Hepatocyte (in vitro differentiated cells): ENCODE data around the gene OR51B5. TPM values are rescaled to one million over a fixed set of nuclear protein-coding genes. Genes with fewer than 3 reads are reported as not detected.
"Not testable (repeated sequence)": the region's sequence is repeated elsewhere in the genome, so short reads cannot be mapped to it uniquely, and the experiment has no call there.

Experiments used
- DNase-seq: peaks from one replicate; pipeline ENCODE4 v3.0.0-alpha.2; 2016; ENCODE audit warnings: low spot score
- H2AFZ ChIP-seq: fragments of 200-600 bp; sonication (generic); 2 replicates; pipeline ENCODE4 v1.6.0; 2016; ENCODE audit warnings: antibody characterized with exemption, mild to moderate bottlenecking
- H3K27ac ChIP-seq: fragments of 200-600 bp; sonication (generic); 2 replicates; pipeline ENCODE4 v1.5.1; 2016; ENCODE audit warnings: mild to moderate bottlenecking
- H3K27me3 ChIP-seq: fragments of 200-600 bp; sonication (generic); 2 replicates; pipeline ENCODE4 v1.6.1; 2016
- H3K36me3 ChIP-seq: fragments of 200-600 bp; sonication (generic); replicated peaks from 2 replicates; pipeline ENCODE4 v1.5.1; 2016; ENCODE audit warnings: low read depth; ENCODE audit not compliant: insufficient read depth
- H3K4me1 ChIP-seq: fragments of 200-600 bp; sonication (generic); 2 replicates; pipeline ENCODE4 v1.5.1; 2016; ENCODE audit warnings: mild to moderate bottlenecking, moderate library complexity; ENCODE audit not compliant: insufficient read depth
- H3K4me2 ChIP-seq: fragments of 200-600 bp; sonication (generic); 2 replicates; pipeline ENCODE4 v1.6.0; 2016
- H3K4me3 ChIP-seq: fragments of 200-600 bp; sonication (generic); 2 replicates; pipeline ENCODE4 v1.5.1; 2016; ENCODE audit warnings: mild to moderate bottlenecking
- H3K79me2 ChIP-seq: fragments of 200-600 bp; sonication (generic); 2 replicates; pipeline ENCODE4 v1.6.0; 2017; ENCODE audit warnings: mild to moderate bottlenecking
- H3K9me2 ChIP-seq: fragments of 200-600 bp; sonication (generic); replicated peaks from 2 replicates; pipeline ENCODE4 v1.6.0; 2017; ENCODE audit warnings: mild to moderate bottlenecking; ENCODE audit not compliant: insufficient read depth
- H3K9me3 ChIP-seq: fragments of 200-600 bp; sonication (generic); 2 replicates; pipeline ENCODE4 v1.5.1; 2016; ENCODE audit warnings: low read depth, mild to moderate bottlenecking
- H4K20me1 ChIP-seq: fragments of 200-600 bp; sonication (generic); 2 replicates; pipeline ENCODE4 v1.6.0; 2016; ENCODE audit warnings: mild to moderate bottlenecking; ENCODE audit not compliant: insufficient read depth, poor library complexity, severe bottlenecking
- CTCF ChIP-seq: fragments of 200-600 bp; sonication (generic); IDR thresholded peaks from 2 replicates; pipeline ENCODE4 v1.5.1; 2016; ENCODE audit warnings: antibody characterized with exemption, mild to moderate bottlenecking; ENCODE audit not compliant: poor library complexity
- EZH2 ChIP-seq: fragments of 200-600 bp; sonication (generic); IDR thresholded peaks from 2 replicates; pipeline ENCODE4 v1.6.1; 2016; ENCODE audit warnings: antibody characterized with exemption, mild to moderate bottlenecking, borderline replicate concordance
- EZH2phosphoT487 ChIP-seq: fragments of 200-600 bp; sonication (generic); IDR thresholded peaks from one replicate; pipeline ENCODE4 v1.6.1; 2018; ENCODE audit warnings: antibody characterized with exemption, mild to moderate bottlenecking, low read depth, moderate library complexity; ENCODE audit not compliant: unreplicated experiment, severe bottlenecking
- WGBS: methylation state at CpG from one replicate; pipeline ENCODE4 v1.1.6; 2016; ENCODE audit warnings: low lambda C conversion rate; ENCODE audit errors: missing lambda C conversion rate; 5-methylcytosine and 5-hydroxymethylcytosine counted together
- polyA plus RNA-seq: library from polyadenylated mRNA; unstranded; fragments of >200 nt; fragmentation: Nextera tagmentation; extraction: Ambion mirVana; gene quantifications from 2 replicates; pipeline ENCODE4 v1.2.1, GENCODE V29; 2016
- total RNA-seq: library from RNA; depleted of rRNA; stranded (reverse); fragments of >200 nt; gene quantifications from 2 replicates; pipeline ENCODE4 v1.2.3, GENCODE V29; 2014

OR51B5 gene
- total and polyA plus RNA-seq, 2 experiments from 2014 or later: 0.20 TPM; not detected in 1

GRCh38 chr11:5364214-5364613 lies 20.9 kb upstream of the OR51B5 start:
- Histone ChIP-seq H3K9me2 (no peaks in the 10 kb centered on the region), H3K79me2 (no peaks in the 10 kb centered on the region), H3K36me3 (no peaks in the 10 kb centered on the region), H3K4me2 (no peak overlapping the region), H4K20me1 (no peaks in the 10 kb centered on the region), H3K9me3 (no peaks in the 10 kb centered on the region), H3K4me3 (no peak overlapping the region), H3K27ac (no peak overlapping the region), H3K4me1 (no peaks in the 10 kb centered on the region), H2AFZ (no peak overlapping the region), H3K27me3 (no peaks in the 10 kb centered on the region)
- DNase-seq: no peak
- no peak for TF ChIP-seq EZH2
- TF ChIP-seq CTCF: no peak
- TF ChIP-seq EZH2phosphoT487: no peak
- 65% methylated on average over 1 of the region's 2 CpGs for WGBS

DNA sequence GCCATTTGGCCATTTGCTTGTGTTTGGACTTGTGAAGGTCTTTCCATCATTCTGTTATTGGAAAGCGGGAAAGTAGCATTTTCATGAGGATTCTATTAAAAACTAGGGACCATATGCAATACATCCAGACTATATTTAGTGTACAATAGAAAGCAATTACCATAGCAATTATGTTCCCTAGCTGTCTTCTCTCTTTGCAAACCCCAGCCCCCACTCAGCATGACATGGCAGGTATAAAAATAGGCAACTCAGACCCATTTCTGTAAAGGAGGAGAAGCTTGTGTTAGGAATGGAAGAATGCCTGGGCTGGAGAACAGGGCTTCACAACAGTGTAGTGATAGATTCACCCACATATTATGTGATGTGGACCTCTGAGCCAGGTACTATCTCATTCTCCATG lies 20.4 kb upstream of the OR51B5 start:
- Histone ChIP-seq H3K9me3 (no peaks in the 10 kb centered on the region), H3K4me1 (no peaks in the 10 kb centered on the region), H3K79me2 (no peaks in the 10 kb centered on the region), H3K27me3 (no peaks in the 10 kb centered on the region), H3K9me2 (no peaks in the 10 kb centered on the region), H3K27ac (no peak overlapping the region), H3K4me3 (no peak overlapping the region), H3K4me2 (no peak overlapping the region), H4K20me1 (no peaks in the 10 kb centered on the region), H3K36me3 (no peaks in the 10 kb centered on the region), H2AFZ (no peak overlapping the region)
- WGBS: 100% methylated on average over 1 of the region's 1 CpG
- TF ChIP-seq CTCF: no peak
- no peak for TF ChIP-seq EZH2
- no peak for DNase-seq

GRCh38 chr11:5362017-5362625 lies 18.8 kb upstream of the OR51B5 start:
- Histone ChIP-seq H3K4me3 (no peak overlapping the region), H3K27ac (no peak overlapping the region), H2AFZ (no peak overlapping the region), H3K36me3 (no peaks in the 10 kb centered on the region), H3K27me3 (no peaks in the 10 kb centered on the region), H3K9me3 (no peaks in the 10 kb centered on the region), H3K4me1 (no peaks in the 10 kb centered on the region), H3K4me2 (no peak overlapping the region), H3K79me2 (no peaks in the 10 kb centered on the region), H4K20me1 (no peaks in the 10 kb centered on the region), H3K9me2 (no peaks in the 10 kb centered on the region)
- TF ChIP-seq EZH2 (no peak), EZH2phosphoT487 (no peak), CTCF (no peak)
- 73% methylated on average over 2 of the region's 3 CpGs for WGBS
- DNase-seq: no peak

DNA sequence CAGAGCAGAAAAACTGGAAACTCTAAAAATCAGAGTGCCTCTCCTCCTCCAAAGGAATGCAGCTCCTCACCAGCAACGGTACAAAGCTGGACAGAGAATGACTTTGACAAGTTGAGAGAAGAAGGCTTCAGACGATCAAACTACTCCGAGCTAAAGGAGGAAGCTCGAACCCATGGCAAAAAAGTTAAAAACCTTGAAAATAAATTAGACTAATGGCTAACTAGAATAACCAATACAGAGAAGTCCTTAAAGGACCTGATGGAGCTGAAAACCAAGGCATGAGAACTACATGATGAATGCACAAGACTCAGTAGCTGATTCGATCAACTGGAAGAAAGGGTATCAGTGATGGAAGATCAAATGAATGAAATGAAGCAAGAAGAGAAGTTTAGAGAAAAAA lies 12.7 kb upstream of the OR51B5 start:
- not testable (repeated sequence) for H3K9me3 ChIP-seq, H4K20me1 ChIP-seq, DNase-seq, H3K36me3 ChIP-seq, H3K27me3 ChIP-seq, H3K4me3 ChIP-seq, H3K79me2 ChIP-seq, H3K27ac ChIP-seq, H3K4me2 ChIP-seq, H2AFZ ChIP-seq, H3K9me2 ChIP-seq, H3K4me1 ChIP-seq
- 93% methylated on average over 3 of the region's 5 CpGs for WGBS
